GM12878 (cell line): ENCODE data around the gene FOXR1. TPM values are rescaled to one million over a fixed set of nuclear protein-coding genes. Genes with fewer than 3 reads are reported as not detected.

Experiments used
- ASH2L ChIP-seq: fragments of 300-600, 200-600 bp; sonication (generic); IDR thresholded peaks from 2 replicates; pipeline ENCODE4 v1.6.1; 2017; ENCODE audit warnings: low read depth, mild to moderate bottlenecking, borderline replicate concordance
- BACH1 ChIP-seq: fragments of 450-650 bp; IDR thresholded peaks from 2 replicates; pipeline ENCODE4 v1.6.1; 2017; ENCODE audit warnings: mild to moderate bottlenecking, borderline replicate concordance
- BHLHE40 ChIP-seq, 2 experiments: fragments of 450-650 bp in 1 of 2; IDR thresholded peaks; 2 replicates each; pipeline ENCODE4 v1.6.1; 2011 to 2017; ENCODE audit warnings: low read depth in 2 of 2, borderline replicate concordance in 1 of 2, improper control_type of control experiment in 1 of 2, low read length in 1 of 2, mild to moderate bottlenecking in 1 of 2
- CREM ChIP-seq: IDR thresholded peaks from 2 replicates; pipeline ENCODE4 v1.6.1; 2014; ENCODE audit warnings: antibody characterized with exemption, low read depth
- EP300 ChIP-seq, 2 experiments: fragments of 150-350 bp in 1 of 2; IDR thresholded peaks; 2 replicates each; pipeline ENCODE4 v1.6.1; 2011 to 2012; ENCODE audit warnings: low read depth in 2 of 2, low read length in 2 of 2, borderline replicate concordance in 1 of 2, improper control_type of control experiment in 1 of 2, inconsistent platforms in 1 of 2; ENCODE audit not compliant: control insufficient read depth in 1 of 2
- ESRRA ChIP-seq: IDR thresholded peaks from 2 replicates; pipeline ENCODE4 v1.6.1; 2012; ENCODE audit warnings: mild to moderate bottlenecking, low read length, improper control_type of control experiment
- HDAC2 ChIP-seq: fragments of 200-600 bp; sonication (generic); IDR thresholded peaks from 2 replicates; pipeline ENCODE4 v1.6.1; 2017
- KAT2A ChIP-seq: conservative IDR thresholded peaks from 2 replicates; pipeline ENCODE4 v1.6.1; 2011; ENCODE audit warnings: low read depth, low read length; ENCODE audit not compliant: control insufficient read depth
- KDM1A ChIP-seq: fragments of 200-600 bp; sonication (generic); IDR thresholded peaks from 2 replicates; pipeline ENCODE4 v1.6.1; 2016; ENCODE audit warnings: borderline replicate concordance
- KLF5 ChIP-seq: fragments of 450-650 bp; IDR thresholded peaks from 2 replicates; pipeline ENCODE4 v1.6.1; 2014; ENCODE audit warnings: mild to moderate bottlenecking; ENCODE audit not compliant: partially characterized antibody
- LARP7 ChIP-seq: fragments of 450-650 bp; IDR thresholded peaks from 2 replicates; pipeline ENCODE4 v1.6.1; 2017; ENCODE audit warnings: mild to moderate bottlenecking
- MEF2B ChIP-seq: fragments of 450-650 bp; IDR thresholded peaks from 2 replicates; pipeline ENCODE4 v1.6.1; 2018; ENCODE audit warnings: mild to moderate bottlenecking, moderate library complexity; ENCODE audit not compliant: partially characterized antibody, poor library complexity, severe bottlenecking
- NBN ChIP-seq: fragments of 450-650 bp; IDR thresholded peaks from 2 replicates; pipeline ENCODE4 v1.6.1; 2016
- NFYA ChIP-seq: IDR thresholded peaks from 2 replicates; pipeline ENCODE4 v1.6.1; 2011; ENCODE audit warnings: low read depth, mild to moderate bottlenecking, low read length, improper control_type of control experiment, borderline replicate concordance
- NR2F1 ChIP-seq: fragments of 450-650 bp; conservative IDR thresholded peaks from 2 replicates; pipeline ENCODE4 v1.6.1; 2017; ENCODE audit warnings: mild to moderate bottlenecking
- RBBP5 ChIP-seq: fragments of 200-600 bp; sonication (generic); conservative IDR thresholded peaks from 2 replicates; pipeline ENCODE4 v1.6.1; 2016
- SREBF1 ChIP-seq: IDR thresholded peaks from 2 replicates; pipeline ENCODE4 v1.6.1; 2012; ENCODE audit warnings: mild to moderate bottlenecking, low read length
- TBL1XR1 ChIP-seq: IDR thresholded peaks from 2 replicates; pipeline ENCODE4 v1.6.1; 2012; ENCODE audit warnings: low read depth, low read length, improper control_type of control experiment
- YBX1 ChIP-seq: fragments of 450-650 bp; IDR thresholded peaks from 2 replicates; pipeline ENCODE4 v1.6.1; 2016; ENCODE audit warnings: antibody characterized with exemption
- YY1 ChIP-seq: IDR thresholded peaks from 2 replicates; pipeline ENCODE4 v1.6.1; 2011; ENCODE audit warnings: low read depth, mild to moderate bottlenecking, low read length
- polyA plus RNA-seq, 11 experiments: library from polyadenylated mRNA; depleted of rRNA in 4 of 11; unstranded in 6 of 11; stranded (reverse) in 5 of 11; fragments of >200 nt; fragmentation: Nextera tagmentation in 4 of 11; fragmentation: Illumina TruSeq in 1 of 11; extraction: Ambion mirVana in 4 of 11; extraction: Trizol in 1 of 11; gene quantifications; 1 replicate in 1 of 11; 2 replicates in 10 of 11; pipeline versions ENCODE4 v1.2.1 to v1.2.3, GENCODE V29; 2011 to 2016; ENCODE audit warnings: inconsistent platforms in 2 of 11, missing spikeins in 2 of 11, low read depth in 1 of 11
- total RNA-seq, 4 experiments: library from RNA; depleted of rRNA in 3 of 4; stranded (reverse); fragments of >200 nt in 3 of 4; fragmentation: Illumina TruSeq in 1 of 4; extraction: Trizol in 1 of 4; gene quantifications; 2 replicates each; pipeline versions ENCODE4 v1.2.1 to v1.2.3, GENCODE V29; 2013 to 2021
- TF ChIP-seq, protein P1 (sequence below): IDR thresholded peaks from 2 replicates; pipeline ENCODE4 v1.6.1; 2011; ENCODE audit warnings: borderline replicate concordance, low read depth, mild to moderate bottlenecking, moderate library complexity, mixed read lengths, low read length; ENCODE audit not compliant: insufficient read depth; ENCODE audit errors: extremely low read length
- TF ChIP-seq, protein P2 (sequence below): IDR thresholded peaks from 2 replicates; pipeline ENCODE4 v1.6.1; 2012; ENCODE audit warnings: mild to moderate bottlenecking, low read depth, low read length
- TF ChIP-seq, protein P3 (sequence below): fragments of 450-650 bp; formaldehyde crosslinking; IDR thresholded peaks from 2 replicates; pipeline ENCODE4 v1.4.0; 2020; ENCODE audit warnings: mild to moderate bottlenecking, moderate library complexity

The FOXR1 gene
- total and polyA plus RNA-seq, 10 of the 15 experiments (the other 5 are each of a cell fraction or from before 2014, with no cell fraction given): not detected

DNA sequence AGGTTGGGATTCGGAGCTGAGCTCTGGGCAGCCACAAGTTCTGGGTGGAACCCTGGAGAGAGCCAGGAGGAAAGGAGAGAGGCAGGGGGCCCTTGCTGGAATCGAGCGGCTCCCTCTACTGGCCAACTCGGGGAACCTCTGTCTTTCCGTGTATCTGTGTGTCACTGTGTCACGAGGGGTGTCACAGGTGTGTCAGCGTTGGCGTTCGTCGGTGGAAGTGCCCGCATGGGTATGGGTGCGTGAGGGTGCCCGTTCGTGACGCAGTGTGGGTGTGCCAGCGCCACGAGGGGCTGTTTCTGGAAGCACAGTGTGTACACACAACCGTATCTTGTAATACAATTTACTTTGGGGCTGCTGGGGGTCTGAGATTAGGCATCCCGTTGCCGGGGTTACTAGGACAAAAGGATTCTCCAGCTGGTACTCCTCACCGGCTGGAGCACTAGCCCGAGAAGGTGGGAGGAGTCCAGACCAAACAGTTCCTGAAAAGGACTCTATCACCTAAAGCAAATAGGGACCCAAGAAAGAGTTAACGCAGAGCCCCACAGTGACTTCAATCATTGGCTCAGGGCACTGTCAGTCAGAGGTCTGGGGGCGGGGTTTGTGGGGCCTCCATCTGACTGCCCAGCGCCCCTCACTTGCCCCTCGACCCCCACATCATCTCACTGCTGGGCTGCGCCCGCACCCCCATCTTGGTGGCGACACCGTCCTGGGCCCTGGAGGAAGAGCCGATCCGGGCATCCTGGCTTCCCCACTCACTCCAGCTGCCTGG, 43.3 kb upstream of the FOXR1 start (continued):
- TF ChIP-seq KDM1A: no peak
- TF ChIP-seq BHLHE40 (IDR thresholded peaks at IDR 0.05; ENCODE audit: borderline replicate concordance in 1 of 2, low read depth in 2 of 2, low read length in 1 of 2): peak; percentile 63 to 83; a peak in 2 of 4 replicates
- TF ChIP-seq LARP7: peak; percentile 61
- TF ChIP-seq YY1: no peak
- no peak for TF ChIP-seq ASH2L
- TF ChIP-seq EP300 (IDR thresholded peaks at IDR 0.05; ENCODE audit: borderline replicate concordance in 1 of 2, control insufficient read depth in 1 of 2, low read depth in 2 of 2, low read length in 2 of 2): peak; percentile 15 to 60; a peak in 1 of 4 replicates
- no peak for TF ChIP-seq RBBP5
- TF ChIP-seq ESRRA: no peak
- no peak for TF ChIP-seq SREBF1
- TF ChIP-seq CREM: peak; percentile 82
- TF ChIP-seq, protein P1, sequence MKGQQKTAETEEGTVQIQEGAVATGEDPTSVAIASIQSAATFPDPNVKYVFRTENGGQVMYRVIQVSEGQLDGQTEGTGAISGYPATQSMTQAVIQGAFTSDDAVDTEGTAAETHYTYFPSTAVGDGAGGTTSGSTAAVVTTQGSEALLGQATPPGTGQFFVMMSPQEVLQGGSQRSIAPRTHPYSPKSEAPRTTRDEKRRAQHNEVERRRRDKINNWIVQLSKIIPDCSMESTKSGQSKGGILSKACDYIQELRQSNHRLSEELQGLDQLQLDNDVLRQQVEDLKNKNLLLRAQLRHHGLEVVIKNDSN: peak; percentile 83
- peak; percentile 62; the same call in 1 of the 2 replicates for TF ChIP-seq HDAC2
- TF ChIP-seq YBX1: no peak
- TF ChIP-seq, protein P2, sequence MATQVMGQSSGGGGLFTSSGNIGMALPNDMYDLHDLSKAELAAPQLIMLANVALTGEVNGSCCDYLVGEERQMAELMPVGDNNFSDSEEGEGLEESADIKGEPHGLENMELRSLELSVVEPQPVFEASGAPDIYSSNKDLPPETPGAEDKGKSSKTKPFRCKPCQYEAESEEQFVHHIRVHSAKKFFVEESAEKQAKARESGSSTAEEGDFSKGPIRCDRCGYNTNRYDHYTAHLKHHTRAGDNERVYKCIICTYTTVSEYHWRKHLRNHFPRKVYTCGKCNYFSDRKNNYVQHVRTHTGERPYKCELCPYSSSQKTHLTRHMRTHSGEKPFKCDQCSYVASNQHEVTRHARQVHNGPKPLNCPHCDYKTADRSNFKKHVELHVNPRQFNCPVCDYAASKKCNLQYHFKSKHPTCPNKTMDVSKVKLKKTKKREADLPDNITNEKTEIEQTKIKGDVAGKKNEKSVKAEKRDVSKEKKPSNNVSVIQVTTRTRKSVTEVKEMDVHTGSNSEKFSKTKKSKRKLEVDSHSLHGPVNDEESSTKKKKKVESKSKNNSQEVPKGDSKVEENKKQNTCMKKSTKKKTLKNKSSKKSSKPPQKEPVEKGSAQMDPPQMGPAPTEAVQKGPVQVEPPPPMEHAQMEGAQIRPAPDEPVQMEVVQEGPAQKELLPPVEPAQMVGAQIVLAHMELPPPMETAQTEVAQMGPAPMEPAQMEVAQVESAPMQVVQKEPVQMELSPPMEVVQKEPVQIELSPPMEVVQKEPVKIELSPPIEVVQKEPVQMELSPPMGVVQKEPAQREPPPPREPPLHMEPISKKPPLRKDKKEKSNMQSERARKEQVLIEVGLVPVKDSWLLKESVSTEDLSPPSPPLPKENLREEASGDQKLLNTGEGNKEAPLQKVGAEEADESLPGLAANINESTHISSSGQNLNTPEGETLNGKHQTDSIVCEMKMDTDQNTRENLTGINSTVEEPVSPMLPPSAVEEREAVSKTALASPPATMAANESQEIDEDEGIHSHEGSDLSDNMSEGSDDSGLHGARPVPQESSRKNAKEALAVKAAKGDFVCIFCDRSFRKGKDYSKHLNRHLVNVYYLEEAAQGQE: no peak
- no peak for TF ChIP-seq KAT2A
- TF ChIP-seq TBL1XR1: peak; percentile 56; the same call in 1 of the 2 replicates
- peak; percentile 20; the same call in 1 of the 2 replicates for TF ChIP-seq NR2F1
- TF ChIP-seq MEF2B: peak; percentile 43
- peak; percentile 25; the same call in 1 of the 2 replicates for TF ChIP-seq NFYA
- peak; percentile 87 for TF ChIP-seq BACH1
- TF ChIP-seq, protein P3, sequence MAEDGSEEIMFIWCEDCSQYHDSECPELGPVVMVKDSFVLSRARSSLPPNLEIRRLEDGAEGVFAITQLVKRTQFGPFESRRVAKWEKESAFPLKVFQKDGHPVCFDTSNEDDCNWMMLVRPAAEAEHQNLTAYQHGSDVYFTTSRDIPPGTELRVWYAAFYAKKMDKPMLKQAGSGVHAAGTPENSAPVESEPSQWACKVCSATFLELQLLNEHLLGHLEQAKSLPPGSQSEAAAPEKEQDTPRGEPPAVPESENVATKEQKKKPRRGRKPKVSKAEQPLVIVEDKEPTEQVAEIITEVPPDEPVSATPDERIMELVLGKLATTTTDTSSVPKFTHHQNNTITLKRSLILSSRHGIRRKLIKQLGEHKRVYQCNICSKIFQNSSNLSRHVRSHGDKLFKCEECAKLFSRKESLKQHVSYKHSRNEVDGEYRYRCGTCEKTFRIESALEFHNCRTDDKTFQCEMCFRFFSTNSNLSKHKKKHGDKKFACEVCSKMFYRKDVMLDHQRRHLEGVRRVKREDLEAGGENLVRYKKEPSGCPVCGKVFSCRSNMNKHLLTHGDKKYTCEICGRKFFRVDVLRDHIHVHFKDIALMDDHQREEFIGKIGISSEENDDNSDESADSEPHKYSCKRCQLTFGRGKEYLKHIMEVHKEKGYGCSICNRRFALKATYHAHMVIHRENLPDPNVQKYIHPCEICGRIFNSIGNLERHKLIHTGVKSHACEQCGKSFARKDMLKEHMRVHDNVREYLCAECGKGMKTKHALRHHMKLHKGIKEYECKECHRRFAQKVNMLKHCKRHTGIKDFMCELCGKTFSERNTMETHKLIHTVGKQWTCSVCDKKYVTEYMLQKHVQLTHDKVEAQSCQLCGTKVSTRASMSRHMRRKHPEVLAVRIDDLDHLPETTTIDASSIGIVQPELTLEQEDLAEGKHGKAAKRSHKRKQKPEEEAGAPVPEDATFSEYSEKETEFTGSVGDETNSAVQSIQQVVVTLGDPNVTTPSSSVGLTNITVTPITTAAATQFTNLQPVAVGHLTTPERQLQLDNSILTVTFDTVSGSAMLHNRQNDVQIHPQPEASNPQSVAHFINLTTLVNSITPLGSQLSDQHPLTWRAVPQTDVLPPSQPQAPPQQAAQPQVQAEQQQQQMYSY (CRISPR knock-in tag): no peak
- TF ChIP-seq KLF5: peak; percentile 52
- peak; percentile 93 for TF ChIP-seq NBN
